ENCODE results near the gene PAGE5.

DNA sequence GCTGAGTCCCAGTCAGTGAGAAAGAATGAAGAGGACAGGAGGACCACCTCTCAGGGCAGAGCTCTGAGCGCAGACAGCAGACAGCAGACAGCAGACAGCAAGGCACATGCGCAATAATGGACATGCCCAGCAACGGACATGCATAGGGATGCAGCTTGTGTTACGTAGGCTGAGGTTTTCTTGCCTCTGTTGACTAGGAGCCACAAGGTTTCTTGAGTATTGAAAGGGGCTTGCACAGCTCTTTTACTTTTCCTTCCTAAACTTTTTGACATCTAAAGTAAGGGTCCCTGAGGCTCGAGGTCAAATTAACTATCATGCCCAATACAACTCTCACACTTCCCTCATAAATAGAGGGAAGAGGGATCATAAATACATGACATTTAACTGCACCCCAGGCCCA lies 44.7 kb downstream of the PAGE5 start, which contains the start of gene PAGE3:
- TF ChIP-seq, protein P1, sequence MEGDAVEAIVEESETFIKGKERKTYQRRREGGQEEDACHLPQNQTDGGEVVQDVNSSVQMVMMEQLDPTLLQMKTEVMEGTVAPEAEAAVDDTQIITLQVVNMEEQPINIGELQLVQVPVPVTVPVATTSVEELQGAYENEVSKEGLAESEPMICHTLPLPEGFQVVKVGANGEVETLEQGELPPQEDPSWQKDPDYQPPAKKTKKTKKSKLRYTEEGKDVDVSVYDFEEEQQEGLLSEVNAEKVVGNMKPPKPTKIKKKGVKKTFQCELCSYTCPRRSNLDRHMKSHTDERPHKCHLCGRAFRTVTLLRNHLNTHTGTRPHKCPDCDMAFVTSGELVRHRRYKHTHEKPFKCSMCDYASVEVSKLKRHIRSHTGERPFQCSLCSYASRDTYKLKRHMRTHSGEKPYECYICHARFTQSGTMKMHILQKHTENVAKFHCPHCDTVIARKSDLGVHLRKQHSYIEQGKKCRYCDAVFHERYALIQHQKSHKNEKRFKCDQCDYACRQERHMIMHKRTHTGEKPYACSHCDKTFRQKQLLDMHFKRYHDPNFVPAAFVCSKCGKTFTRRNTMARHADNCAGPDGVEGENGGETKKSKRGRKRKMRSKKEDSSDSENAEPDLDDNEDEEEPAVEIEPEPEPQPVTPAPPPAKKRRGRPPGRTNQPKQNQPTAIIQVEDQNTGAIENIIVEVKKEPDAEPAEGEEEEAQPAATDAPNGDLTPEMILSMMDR (IDR thresholded peaks at IDR 0.05): no peak
- TF ChIP-seq POLR2A (IDR thresholded peaks at IDR 0.05) (no peak), EP300 (IDR thresholded peaks at IDR 0.05) (no peak)

Measured in upper lobe of left lung (tissue), 4 donors.